HG02973 (cell line): ENCODE results near the gene ZNF185.

Source experiments
- ATAC-seq: cut with Tn5 transposase; IDR thresholded peaks from one replicate; pipeline ENCODE4 v1.9.1; 2021; ENCODE audit warnings: moderate library complexity; ENCODE audit not compliant: unreplicated experiment

ZNF185 gene

DNA sequence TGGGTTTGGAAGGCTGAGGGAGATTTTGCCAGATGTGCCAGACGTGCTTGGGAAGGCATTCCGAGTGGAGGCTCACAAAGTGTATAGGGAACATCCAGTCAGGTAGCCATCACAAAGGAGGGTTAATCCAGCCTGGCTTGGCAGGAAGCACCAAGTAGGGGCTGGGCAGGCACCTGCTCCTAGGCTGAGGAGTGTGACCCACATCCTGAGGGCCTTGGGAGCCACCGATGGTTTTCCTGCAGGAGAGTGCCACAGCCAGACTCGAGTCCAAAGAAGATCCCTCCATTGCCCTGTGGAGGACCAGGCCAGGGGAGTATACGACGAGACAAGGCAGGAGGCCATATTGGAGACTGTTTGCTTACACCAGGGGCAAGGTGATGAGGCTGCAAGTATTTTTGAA lies 48.8 kb downstream of the ZNF185 start:
- ATAC-seq, result no peak
